ENCODE results near the gene PSMD13.

The PSMD13 gene

DNA sequence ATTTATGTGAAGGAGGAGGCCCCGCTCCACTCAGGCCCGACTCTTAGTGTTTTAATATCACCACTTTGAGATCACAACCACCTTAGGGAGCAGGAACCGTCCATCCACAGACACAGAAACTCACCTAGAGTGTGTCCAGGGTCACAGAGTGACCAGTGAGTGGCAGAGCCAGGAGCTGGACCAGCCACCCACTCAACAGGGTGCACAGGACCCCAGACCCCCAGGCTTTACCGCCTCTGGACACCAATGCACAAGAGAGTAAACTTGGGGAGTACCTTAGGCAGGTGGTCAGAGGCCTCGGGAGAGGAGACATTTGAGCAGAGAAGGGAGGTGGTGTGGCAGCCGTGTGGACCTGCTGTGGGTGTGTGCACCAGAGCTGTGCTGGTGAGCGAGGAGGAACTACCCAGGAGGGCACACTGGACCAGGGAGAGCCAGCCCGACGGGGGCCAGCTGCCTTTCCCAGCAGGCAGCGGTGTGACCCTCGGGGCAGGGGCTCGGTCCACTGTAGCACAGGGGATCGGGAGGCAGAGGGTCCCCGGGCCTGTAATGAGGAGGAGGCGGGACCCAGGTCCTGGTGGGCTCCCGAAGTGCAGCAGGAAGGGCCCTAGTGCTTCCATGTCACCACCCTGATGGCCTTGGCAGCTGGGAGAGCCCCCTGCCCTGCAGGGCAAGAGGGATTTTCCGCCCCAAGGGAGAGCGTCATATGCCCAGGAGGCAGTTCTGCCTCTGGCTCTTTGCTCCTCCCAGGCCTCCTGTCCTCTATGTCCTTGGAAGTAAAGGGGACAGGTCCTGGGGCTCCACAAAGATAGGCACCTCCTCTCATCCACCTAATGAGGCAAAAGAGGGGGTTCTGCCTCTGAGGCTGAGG is 33.9 kb downstream of the PSMD13 start:
- no peak for DNase-seq (ENCODE audit: low read depth in 2 of 2, low spot score in 1 of 2)

GRCh38 chr11:271319-271715 is 34.5 kb downstream of the PSMD13 start:
- no peak for DNase-seq (ENCODE audit: low read depth in 2 of 2, low spot score in 1 of 2)

DNA sequence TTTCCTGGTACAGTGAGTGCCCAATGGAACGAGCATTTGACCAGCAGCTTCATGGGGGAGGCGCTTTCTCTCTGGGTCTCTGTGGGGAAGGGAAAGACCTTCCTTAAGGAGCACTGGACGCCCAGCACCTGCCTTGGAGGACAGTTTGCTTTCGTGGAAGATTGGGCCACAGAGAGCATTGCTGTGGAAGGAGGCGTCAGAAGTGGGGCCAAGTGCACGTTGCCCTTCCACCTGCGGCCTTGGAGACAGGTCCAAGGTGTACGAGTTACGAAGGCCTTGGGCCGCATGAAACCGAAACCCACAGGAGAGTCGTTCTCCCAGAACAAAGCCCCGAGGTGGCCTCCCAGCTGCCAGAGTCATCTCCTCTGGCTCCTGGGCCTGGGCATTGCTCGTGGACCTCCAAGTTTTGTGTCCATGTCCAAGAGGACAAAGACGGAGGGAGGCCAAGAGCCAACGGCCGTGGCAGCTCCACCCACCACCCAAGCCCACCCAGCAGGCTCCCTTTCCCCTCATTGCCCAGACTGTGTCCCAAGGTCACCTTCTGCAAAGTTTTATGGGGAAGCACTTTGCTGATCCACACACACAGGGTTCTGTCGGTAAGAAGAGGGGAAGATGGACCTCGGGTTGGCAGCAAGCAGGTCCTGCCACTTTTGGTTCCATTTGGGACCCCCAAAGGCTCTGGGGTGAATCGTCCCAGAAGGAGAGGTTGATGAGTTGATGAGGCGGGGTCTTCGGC is 35.6 kb downstream of the PSMD13 start:
- DNase-seq (ENCODE audit: low read depth in 2 of 2, low spot score in 1 of 2) = no peak

GRCh38 chr11:272931-273198 is 36.1 kb downstream of the PSMD13 start:
- DNase-seq (ENCODE audit: low read depth in 2 of 2, low spot score in 1 of 2) = no peak

DNA sequence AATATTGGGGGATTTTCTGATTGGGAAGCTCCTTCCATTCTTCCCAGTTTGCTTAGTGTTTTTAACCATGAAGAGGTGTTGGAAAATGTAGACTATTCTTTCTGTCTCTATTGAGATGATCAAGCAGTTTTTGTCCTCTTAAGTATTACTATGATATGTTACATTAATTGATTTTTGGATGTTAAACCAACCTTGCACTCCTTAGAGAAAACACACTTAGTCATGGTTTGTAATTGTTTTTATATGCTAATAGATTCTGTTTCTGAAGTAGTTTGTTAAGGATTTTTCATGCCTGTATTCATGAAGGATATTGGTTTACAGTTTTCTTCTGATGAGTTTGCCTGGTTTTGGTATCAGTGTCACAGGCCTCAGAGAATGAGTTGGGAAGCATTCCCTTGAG is 39.4 kb downstream of the PSMD13 start:
- no peak for DNase-seq (ENCODE audit: low read depth in 2 of 2, low spot score in 1 of 2)

DNA sequence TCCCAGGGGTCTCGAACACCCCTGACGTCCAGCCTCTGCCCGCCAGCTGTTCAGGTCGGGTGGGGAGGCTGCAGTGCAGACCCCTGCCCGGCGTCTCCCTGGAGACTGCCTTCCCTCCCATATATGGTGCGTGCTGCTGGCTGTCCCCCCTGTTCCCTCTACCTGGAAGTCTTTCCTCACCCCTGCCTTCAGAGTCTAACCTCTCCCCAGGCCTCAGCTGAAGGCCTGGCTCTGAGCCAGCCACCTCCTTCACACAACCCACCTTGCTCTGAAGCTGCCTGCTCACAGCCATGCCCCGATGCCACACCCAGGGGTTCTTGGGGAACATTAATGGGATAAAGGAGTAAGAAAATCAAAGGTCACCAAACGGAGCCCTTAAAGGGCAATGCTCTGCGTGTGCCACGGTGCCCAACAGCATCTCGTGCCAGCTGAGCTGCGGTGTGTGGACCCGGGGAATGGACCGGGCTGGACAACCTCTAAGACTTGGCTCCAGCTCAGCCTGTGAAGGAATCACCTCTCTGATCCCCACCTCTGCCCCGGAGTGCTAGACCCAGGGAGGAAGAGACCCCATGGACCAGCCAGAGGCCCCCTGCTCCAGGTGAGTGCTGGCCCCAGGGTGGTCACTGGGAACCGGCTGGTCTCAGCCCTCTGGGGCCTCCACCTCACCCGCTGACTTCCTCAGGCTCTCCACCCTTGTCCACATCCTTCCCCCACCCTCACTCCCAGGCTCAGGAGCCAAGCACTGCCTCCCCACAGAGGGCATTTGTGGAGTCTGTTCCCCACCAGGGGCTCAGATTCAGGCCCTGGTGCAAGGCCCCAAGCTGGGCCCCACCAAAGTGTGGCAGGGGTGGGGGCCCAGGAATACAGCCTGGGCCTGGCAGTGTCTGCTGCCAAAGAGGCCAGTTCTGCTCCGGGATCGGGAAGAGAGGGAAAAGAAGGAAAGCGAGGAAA is 41.5 kb downstream of the PSMD13 start, which contains the start of gene NLRP6:
Gene NLRP6, plus strand, starts transcription at position 407 of the 951 bp plus-strand sequence. Its CDS starts 163 bp downstream, at position 570.
- no peak for DNase-seq (ENCODE audit: low read depth in 2 of 2, low spot score in 1 of 2)

GRCh38 chr11:279040-279965 is 42.5 kb downstream of the PSMD13 start:
- no peak for DNase-seq (ENCODE audit: low read depth in 2 of 2, low spot score in 1 of 2)

DNA sequence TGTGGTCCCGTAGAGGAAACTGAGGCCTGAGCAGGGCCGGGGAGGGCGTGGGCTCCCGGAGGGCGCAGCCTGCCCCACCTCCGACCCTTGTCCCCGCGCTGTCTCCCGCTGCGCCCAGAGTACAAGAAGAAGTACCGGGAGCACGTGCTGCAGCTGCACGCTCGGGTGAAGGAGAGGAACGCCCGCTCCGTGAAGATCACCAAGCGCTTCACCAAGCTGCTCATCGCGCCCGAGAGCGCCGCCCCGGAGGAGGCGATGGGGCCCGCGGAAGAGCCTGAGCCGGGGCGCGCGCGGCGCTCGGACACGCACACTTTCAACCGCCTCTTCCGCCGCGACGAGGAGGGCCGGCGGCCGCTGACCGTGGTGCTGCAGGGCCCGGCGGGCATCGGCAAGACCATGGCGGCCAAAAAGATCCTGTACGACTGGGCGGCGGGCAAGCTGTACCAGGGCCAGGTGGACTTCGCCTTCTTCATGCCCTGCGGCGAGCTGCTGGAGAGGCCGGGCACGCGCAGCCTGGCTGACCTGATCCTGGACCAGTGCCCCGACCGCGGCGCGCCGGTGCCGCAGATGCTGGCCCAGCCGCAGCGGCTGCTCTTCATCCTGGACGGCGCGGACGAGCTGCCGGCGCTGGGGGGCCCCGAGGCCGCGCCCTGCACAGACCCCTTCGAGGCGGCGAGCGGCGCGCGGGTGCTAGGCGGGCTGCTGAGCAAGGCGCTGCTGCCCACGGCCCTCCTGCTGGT is 43.4 kb downstream of the PSMD13 start:
- DNase-seq (ENCODE audit: low read depth in 2 of 2, low spot score in 1 of 2) = no peak

GRCh38 chr11:280706-281485 is 44.1 kb downstream of the PSMD13 start:
- no peak for DNase-seq (ENCODE audit: low read depth in 2 of 2, low spot score in 1 of 2)

DNA sequence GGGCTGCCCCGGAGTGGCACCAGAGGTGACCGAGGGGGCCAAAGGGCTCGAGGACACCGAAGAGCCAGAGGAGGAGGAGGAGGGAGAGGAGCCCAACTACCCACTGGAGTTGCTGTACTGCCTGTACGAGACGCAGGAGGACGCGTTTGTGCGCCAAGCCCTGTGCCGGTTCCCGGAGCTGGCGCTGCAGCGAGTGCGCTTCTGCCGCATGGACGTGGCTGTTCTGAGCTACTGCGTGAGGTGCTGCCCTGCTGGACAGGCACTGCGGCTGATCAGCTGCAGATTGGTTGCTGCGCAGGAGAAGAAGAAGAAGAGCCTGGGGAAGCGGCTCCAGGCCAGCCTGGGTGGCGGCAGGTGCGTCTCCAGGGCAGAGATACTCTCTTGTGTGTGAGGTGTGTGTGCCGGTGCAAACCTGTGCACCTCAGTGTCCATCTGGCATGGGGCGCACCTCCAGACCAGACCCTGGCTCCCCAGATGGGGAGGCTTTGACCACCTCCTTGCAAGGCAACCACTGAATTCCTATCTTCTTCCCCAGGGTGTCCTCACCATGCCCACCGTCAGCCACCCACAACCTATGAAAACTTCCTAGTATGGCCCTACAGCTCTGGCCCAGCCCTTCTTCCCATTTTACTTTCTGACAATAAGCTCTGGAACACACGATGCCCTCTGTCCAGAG is 44.8 kb downstream of the PSMD13 start:
- DNase-seq (ENCODE audit: low read depth in 2 of 2, low spot score in 1 of 2) = no peak

DNA sequence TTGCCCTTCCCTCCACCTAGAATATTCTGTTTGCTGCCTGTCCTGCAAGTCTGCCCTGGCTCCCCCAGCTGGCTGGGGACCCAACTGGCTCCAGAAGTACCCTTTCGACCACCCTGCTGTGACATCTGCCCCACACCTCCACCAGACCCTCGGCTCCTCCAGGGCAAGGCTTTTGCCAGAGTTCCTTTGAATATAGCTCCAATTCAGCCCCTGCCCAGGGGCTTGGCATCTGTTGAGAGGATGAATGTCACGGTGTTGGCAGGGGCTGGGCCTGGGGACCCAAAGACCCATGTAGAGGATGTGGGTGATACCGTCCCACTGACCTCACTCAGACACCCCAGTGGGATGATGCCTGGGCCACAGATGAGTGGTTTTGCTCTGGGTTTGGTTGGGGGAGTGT is 45.4 kb downstream of the PSMD13 start:
- no peak for DNase-seq (ENCODE audit: low read depth in 2 of 2, low spot score in 1 of 2)

GRCh38 chr11:282630-283360 is 46.0 kb downstream of the PSMD13 start:
- no peak for DNase-seq (ENCODE audit: low read depth in 2 of 2, low spot score in 1 of 2)

- no peak for DNase-seq (ENCODE audit: low read depth in 2 of 2, low spot score in 1 of 2)
Observed at GRCh38 chr11:283405-284104, 46.8 kb downstream of the PSMD13 start.

DNA sequence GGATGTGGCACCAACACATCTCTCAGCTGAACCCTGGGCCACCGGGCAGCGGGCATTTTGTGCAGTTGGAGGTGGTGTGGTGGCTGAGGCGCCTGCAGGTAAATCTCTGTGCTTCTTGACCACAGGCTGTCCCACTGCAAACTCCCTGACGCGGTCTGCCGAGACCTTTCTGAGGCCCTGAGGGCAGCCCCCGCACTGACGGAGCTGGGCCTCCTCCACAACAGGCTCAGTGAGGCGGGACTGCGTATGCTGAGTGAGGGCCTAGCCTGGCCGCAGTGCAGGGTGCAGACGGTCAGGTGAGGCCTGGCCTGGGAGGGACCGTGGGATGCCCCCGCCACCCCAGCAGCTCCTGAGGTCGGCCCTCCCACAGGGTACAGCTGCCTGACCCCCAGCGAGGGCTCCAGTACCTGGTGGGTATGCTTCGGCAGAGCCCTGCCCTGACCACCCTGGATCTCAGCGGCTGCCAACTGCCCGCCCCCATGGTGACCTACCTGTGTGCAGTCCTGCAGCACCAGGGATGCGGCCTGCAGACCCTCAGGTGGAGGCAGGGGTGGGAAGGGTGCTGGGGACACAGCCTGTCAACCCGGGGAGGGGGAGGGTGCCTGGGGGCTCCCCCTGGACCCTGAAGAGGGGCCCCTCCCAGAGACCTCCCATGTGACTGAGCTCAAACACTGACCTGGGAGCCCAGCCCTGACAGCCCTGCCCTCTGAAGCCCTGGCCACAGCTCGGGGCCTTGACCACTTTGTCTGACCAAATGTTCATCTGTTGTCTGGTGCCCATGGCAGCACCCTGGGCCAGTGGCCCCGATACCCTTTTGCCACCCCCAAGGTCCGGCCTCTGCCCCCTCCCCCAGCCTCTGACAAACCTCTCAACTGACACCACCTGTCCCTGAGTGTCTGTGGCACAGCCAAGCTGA is 47.6 kb downstream of the PSMD13 start:
- DNase-seq (ENCODE audit: low read depth in 2 of 2, low spot score in 1 of 2) = no peak

DNA sequence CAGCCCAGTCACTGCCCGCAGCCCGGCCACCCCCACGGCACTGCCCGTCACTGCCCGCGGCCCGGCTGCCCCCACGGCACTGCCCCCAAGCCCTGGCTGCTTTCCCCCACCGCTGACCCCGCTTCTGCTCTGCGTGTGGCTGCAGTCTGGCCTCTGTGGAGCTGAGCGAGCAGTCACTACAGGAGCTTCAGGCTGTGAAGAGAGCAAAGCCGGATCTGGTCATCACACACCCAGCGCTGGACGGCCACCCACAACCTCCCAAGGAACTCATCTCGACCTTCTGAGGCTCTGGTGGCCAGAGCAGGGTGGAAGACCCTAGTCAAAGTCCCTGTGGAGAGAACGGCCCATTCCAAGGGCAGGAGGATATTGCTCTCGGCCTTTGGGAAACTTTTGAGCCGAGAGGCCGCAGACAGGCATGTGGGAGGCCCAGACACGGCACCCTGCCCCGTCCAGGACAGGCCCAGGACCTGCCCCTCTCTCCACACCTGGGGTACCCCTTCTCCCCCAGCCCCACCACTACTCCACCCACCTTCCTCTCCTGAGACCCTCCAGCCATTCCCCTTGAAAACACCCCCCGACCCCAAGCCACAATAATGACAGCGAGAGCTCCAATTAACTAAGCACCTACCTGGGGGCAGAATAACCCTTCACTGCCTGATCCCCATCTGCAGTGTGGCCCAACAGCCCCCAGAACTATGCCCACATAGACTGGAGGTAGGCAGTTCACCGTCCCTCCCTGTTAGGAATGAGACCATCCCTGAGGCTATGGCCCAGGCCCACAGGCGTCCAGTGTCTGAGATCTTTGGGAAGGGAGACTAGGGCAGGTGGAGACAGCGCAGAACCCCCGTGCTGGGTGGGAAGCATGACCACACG is 48.5 kb downstream of the PSMD13 start:
- DNase-seq (ENCODE audit: low read depth in 2 of 2, low spot score in 1 of 2) = no peak

All from stimulated activated CD8-positive, alpha-beta memory T cell treated with anti-CD3 and anti-CD28 coated beads, Interleukin-4, amount 100 ng/mL, for 1 hour (primary cell).